HepG2 (cell line): ENCODE measurements around the gene DNMT3L. TPM values are rescaled to one million over a fixed set of nuclear protein-coding genes. Genes with fewer than 3 reads are reported as not detected.

Experiments used
- ATAC-seq: fragments of 200-7000 bp; cut with Tn5 transposase; 3 replicates; pipeline ENCODE4 v1.9.1; 2020; ENCODE audit warnings: mild to moderate bottlenecking, moderate library complexity
- BruUV-seq: library from RNA; stranded (reverse); fragments of 400-500 nt; replicated peaks from 2 replicates; lab custom pipeline; 2021; lab: Mats Ljungman, UMichigan
- CTCF ChIA-PET: fragments of 300-600 bp; formaldehyde crosslinking; extraction: SDS; loops from one replicate; lab custom pipeline; 2021; ENCODE audit warnings: low total read pairs, inconsistent platforms, low intra/inter-chr PET ratio; lab: Yijun Ruan, JAX
- POLR2A ChIA-PET: fragments of 350-600 bp; sonication (Branson Sonifier 250); formaldehyde crosslinking; loops from one replicate; lab custom pipeline; 2020; ENCODE audit warnings: antibody characterized with exemption, inconsistent platforms; lab: Yijun Ruan, JAX
- DNase-seq: peaks from one replicate; pipeline ENCODE4 v3.0.0-alpha.2; 2015; ENCODE audit warnings: low spot score
- FAIRE-seq: peaks from 3 replicates; lab custom pipeline; 2011; peaks lifted over from hg19 to GRCh38; lab: Jason Lieb, UNC
- H2AFZ ChIP-seq: one replicate; pipeline ENCODE4 v1.6.1; 2011; ENCODE audit warnings: low read length, inconsistent platforms
- H3K27ac ChIP-seq: fragments of 300-600 bp; 3 replicates; pipeline ENCODE4 v1.8.0; 2011; ENCODE audit warnings: mixed run types, mild to moderate bottlenecking, mixed read lengths, low read length, inconsistent platforms; ENCODE audit not compliant: insufficient read depth; ENCODE audit errors: extremely low read length
- H3K27me3 ChIP-seq, 2 experiments: fragments of 200-600 bp in 1 of 2; 2 replicates in 1 of 2; 3 replicates in 1 of 2; pipeline versions ENCODE4 v1.6.0 to v1.8.0; 2011; ENCODE audit warnings: low read length in 2 of 2, mild to moderate bottlenecking in 2 of 2, moderate library complexity in 2 of 2, inconsistent platforms in 1 of 2; ENCODE audit not compliant: insufficient read depth in 2 of 2, control insufficient read depth in 1 of 2
- H3K36me3 ChIP-seq, 2 experiments: fragments of 200-600 bp in 1 of 2; replicated peaks in 1 of 2; 2 replicates in 1 of 2; 3 replicates in 1 of 2; pipeline versions ENCODE4 v1.5.1 to v1.8.0; 2011; ENCODE audit warnings: low read length in 2 of 2, inconsistent platforms in 1 of 2; ENCODE audit not compliant: insufficient read depth in 2 of 2, control insufficient read depth in 1 of 2
- H3K4me1 ChIP-seq: 2 replicates; pipeline ENCODE4 v1.5.1; 2012; ENCODE audit warnings: low read length, inconsistent platforms; ENCODE audit not compliant: insufficient read depth
- H3K4me2 ChIP-seq: 2 replicates; pipeline ENCODE4 v1.6.0; 2011; ENCODE audit warnings: low read depth, low read length, inconsistent platforms
- H3K4me3 ChIP-seq, 3 experiments: fragments of 200-600 bp in 1 of 3; sonication (generic), shearing (Covaris generic) in 1 of 3; replicated peaks in 1 of 3; 2 replicates each; pipeline ENCODE4 v1.5.1; 2011 to 2016; ENCODE audit warnings: low read length in 3 of 3, inconsistent platforms in 2 of 3, low read depth in 2 of 3, mild to moderate bottlenecking in 2 of 3, control low read depth in 1 of 3, mixed read lengths in 1 of 3; ENCODE audit not compliant: insufficient read depth in 1 of 3
- H3K79me2 ChIP-seq: one replicate; pipeline ENCODE4 v1.6.1; 2011; ENCODE audit warnings: low read length, inconsistent platforms; ENCODE audit not compliant: insufficient read depth
- H3K9ac ChIP-seq: 2 replicates; pipeline ENCODE4 v1.6.0; 2011; ENCODE audit warnings: mild to moderate bottlenecking, low read depth, low read length, inconsistent platforms; ENCODE audit not compliant: insufficient read depth
- H3K9me3 ChIP-seq: 2 replicates; pipeline ENCODE4 v1.5.1; 2012; ENCODE audit warnings: mild to moderate bottlenecking, low read length
- H4K20me1 ChIP-seq: 2 replicates; pipeline ENCODE4 v1.6.0; 2011; ENCODE audit warnings: inconsistent platforms, mild to moderate bottlenecking, low read length, moderate library complexity; ENCODE audit not compliant: insufficient read depth
- ADNP ChIP-seq: sonication (generic); formaldehyde crosslinking; IDR thresholded peaks from 2 replicates; pipeline ENCODE4 v1.4.0; 2020; ENCODE audit warnings: missing genetic modification reagents
- FOXO1 ChIP-seq: sonication (generic); formaldehyde crosslinking; IDR thresholded peaks from 2 replicates; pipeline ENCODE4 v1.4.0; 2020; ENCODE audit warnings: missing genetic modification reagents
- HNRNPL ChIP-seq: fragments of 200-400 bp; formaldehyde crosslinking; IDR thresholded peaks from 2 replicates; pipeline ENCODE4 v1.6.1; 2017; ENCODE audit warnings: mild to moderate bottlenecking, low read depth, low read length
- JUN ChIP-seq: sonication (generic); formaldehyde crosslinking; IDR thresholded peaks from 2 replicates; pipeline ENCODE4 v1.4.0; 2020; ENCODE audit warnings: mild to moderate bottlenecking, missing genetic modification reagents
- KDM5B ChIP-seq: sonication (generic); formaldehyde crosslinking; IDR thresholded peaks from 2 replicates; pipeline ENCODE4 v1.4.0; 2020; ENCODE audit warnings: missing genetic modification reagents, mild to moderate bottlenecking, borderline replicate concordance
- NCOA2 ChIP-seq: sonication (generic); formaldehyde crosslinking; IDR thresholded peaks from 2 replicates; pipeline ENCODE4 v1.8.0; 2022; ENCODE audit warnings: inconsistent platforms
- PITX1 ChIP-seq: sonication (generic); formaldehyde crosslinking; IDR thresholded peaks from 2 replicates; pipeline ENCODE4 v1.5.1; 2020; ENCODE audit warnings: mild to moderate bottlenecking, missing genetic modification reagents
- SRF ChIP-seq: IDR thresholded peaks from 2 replicates; pipeline ENCODE4 v1.6.1; 2011; ENCODE audit warnings: mild to moderate bottlenecking, low read depth, low read length, moderate library complexity
- TBX3 ChIP-seq: fragments of 450-650 bp; IDR thresholded peaks from 2 replicates; pipeline ENCODE4 v1.6.1; 2017; ENCODE audit warnings: antibody characterized with exemption, mild to moderate bottlenecking, inconsistent platforms, borderline replicate concordance
- ZBTB34 ChIP-seq: sonication (generic); formaldehyde crosslinking; IDR thresholded peaks from 2 replicates; pipeline ENCODE4 v1.8.0; 2022; ENCODE audit warnings: mild to moderate bottlenecking, missing genetic modification reagents
- ZNF136 ChIP-seq: sonication (generic); formaldehyde crosslinking; IDR thresholded peaks from 2 replicates; pipeline ENCODE4 v1.8.1; 2022; ENCODE audit warnings: low read depth, mild to moderate bottlenecking, moderate library complexity, missing genetic modification reagents
- ZNF20 ChIP-seq: sonication (generic); formaldehyde crosslinking; IDR thresholded peaks from 2 replicates; pipeline ENCODE4 v1.4.0; 2020; ENCODE audit warnings: mild to moderate bottlenecking, moderate library complexity, missing genetic modification reagents
- ZNF44 ChIP-seq: sonication (generic); formaldehyde crosslinking; IDR thresholded peaks from 2 replicates; pipeline ENCODE4 v1.5.1; 2020; ENCODE audit warnings: mild to moderate bottlenecking, missing genetic modification reagents
- ZNF572 ChIP-seq: sonication (generic); formaldehyde crosslinking; IDR thresholded peaks from 2 replicates; pipeline ENCODE4 v1.5.1; 2020; ENCODE audit warnings: mild to moderate bottlenecking, missing genetic modification reagents
- WGBS: methylation state at CpG from one replicate; pipeline ENCODE4 v1.1.6; 2017; ENCODE audit warnings: low lambda C conversion rate; 5-methylcytosine and 5-hydroxymethylcytosine counted together
- in situ Hi-C: cut with HindIII; loops from 2 replicates; pipeline ENCODE4 v1.10.0; 2017; ENCODE audit warnings: low pct_unique_long_range_greater_than_20kb; ENCODE audit not compliant: extremely low pct_ligation_motif_present
- intact Hi-C: fragments of 100-400 bp; cut with micrococcal nuclease; formaldehyde crosslinking; loops from one replicate; pipeline ENCODE4 v1.10.0; 2022; ENCODE audit not compliant: unreplicated experiment
- polyA plus RNA-seq, 8 experiments: library from polyadenylated mRNA; depleted of rRNA in 3 of 8; stranded (reverse) in 7 of 8; unstranded in 1 of 8; fragments of >200 nt; fragmentation: Illumina TruSeq in 4 of 8; extraction: Trizol in 4 of 8; gene quantifications; 2 replicates each; pipeline versions ENCODE4 v1.2.1 to v1.2.3, GENCODE V29; 2011 to 2016; ENCODE audit warnings: low read depth in 4 of 8, missing spikeins in 1 of 8, mixed read lengths in 1 of 8; ENCODE audit not compliant: insufficient read depth in 1 of 8
- total RNA-seq, 5 experiments: library from RNA; depleted of rRNA; stranded (reverse); fragments of >200 nt; fragmentation: Illumina TruSeq; extraction: Trizol; gene quantifications; 2 replicates each; pipeline ENCODE4 v1.2.3, GENCODE V29; 2016; ENCODE audit warnings: low read depth in 1 of 5
- TF ChIP-seq, protein P1 (sequence below): sonication (generic); formaldehyde crosslinking; IDR thresholded peaks from 2 replicates; pipeline ENCODE4 v1.9.0; 2022; ENCODE audit warnings: low read depth, missing genetic modification reagents
- TF ChIP-seq, protein P2 (sequence below): sonication (generic); formaldehyde crosslinking; IDR thresholded peaks from 2 replicates; pipeline ENCODE4 v1.4.0; 2020; ENCODE audit warnings: missing genetic modification reagents

Gene DNMT3L
- total and polyA plus RNA-seq, 2 of the 13 experiments (the other 11 are each of a cell fraction or from before 2014, with no cell fraction given) = 0.75 to 1.7 TPM

DNA sequence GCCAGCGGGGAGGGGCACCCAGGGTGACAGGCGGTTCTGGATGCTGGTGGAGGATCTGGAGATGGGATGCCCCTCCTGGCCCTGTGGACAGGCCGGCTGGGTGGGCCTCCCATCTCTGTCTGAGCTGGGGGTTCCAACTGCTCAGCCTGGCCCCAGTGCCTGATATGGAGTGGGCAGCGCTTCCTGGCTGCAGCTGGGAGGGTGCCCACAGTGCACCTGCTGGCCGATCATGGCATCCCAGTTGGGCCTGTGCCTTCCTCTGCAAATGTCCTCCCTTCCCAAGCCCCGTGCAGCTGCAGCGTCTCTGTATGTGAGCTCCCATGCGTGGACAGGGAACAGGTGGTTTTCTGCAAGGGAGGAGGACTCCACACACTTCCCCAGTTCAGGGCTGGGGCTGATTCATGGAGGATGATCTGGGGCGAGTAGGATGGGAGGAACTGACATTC, 40.3 kb upstream of the DNMT3L start:
- POLR2A ChIA-PET = interaction anchor here (1.1 to 4.2 kb wide), 4 partner anchors 27 to 204 kb away, joined by 3 to 27 read pairs (median 14); partner anchors contain the start of gene CFAP410
- H3K4me2 ChIP-seq = peak overlapping the region; percentile 97
- peak overlapping the region; percentile 87 for H3K27ac ChIP-seq
- CTCF ChIA-PET = no interaction called here
- intact Hi-C loops = loop anchor here (10.0 kb wide), 1 partner anchor 183 kb away; no protein-coding TSS in a partner anchor
- peaks cover 70% of the 10 kb centered on the region for H3K4me1 ChIP-seq
- ATAC-seq (peak; percentile 39), DNase-seq (peak; percentile 16), FAIRE-seq (no peak)
- H3K36me3 ChIP-seq = peaks cover 4 to 5% of the 10 kb centered on the region in 2 experiments; a peak in 3 of 5 replicates
- peak overlapping the region; percentile 14 for H3K9ac ChIP-seq
- in situ Hi-C loops = loop anchor here (5.0 kb wide), 1 partner anchor 35 kb away; the partner anchor contains the start of gene CFAP410
- H4K20me1 ChIP-seq = peaks cover 14% of the 10 kb centered on the region; the same call in 1 of the 2 replicates
- no TSS peak for BruUV-seq
- H3K79me2 ChIP-seq = peaks cover 31% of the 10 kb centered on the region
- H3K9me3 ChIP-seq = no peaks in the 10 kb centered on the region
- H3K4me3 ChIP-seq = peak overlapping the region; percentile 66 to 80 (median 75)
- H3K27me3 ChIP-seq = peaks cover 0 to 5% of the 10 kb centered on the region in 2 experiments; a peak in 2 of 5 replicates
- no peak overlapping the region for H2AFZ ChIP-seq
- WGBS = 88% methylated on average over 4 of the region's 9 CpGs
- TF ChIP-seq KDM5B (0 out of 2 replicates have a peak, but pooled peaks have one; percentile 5), ZNF572 (0 out of 2 replicates have a peak, but pooled peaks have one; percentile 65), HNRNPL (peak; percentile 87; the same call in 1 of the 2 replicates), NCOA2 (CRISPR knock-in tag) (no peak), JUN (CRISPR knock-in tag) (no peak), ZNF20 (CRISPR knock-in tag) (no peak), ZBTB34 (CRISPR knock-in tag) (no peak), SRF (no peak), PITX1 (CRISPR knock-in tag) (0 out of 2 replicates have a peak, but pooled peaks have one; percentile 13), ZNF136 (CRISPR knock-in tag) (no peak), ZNF44 (CRISPR knock-in tag) (no peak), TBX3 (no peak), ADNP (no peak), FOXO1 (no peak)
- TF ChIP-seq, protein P1, sequence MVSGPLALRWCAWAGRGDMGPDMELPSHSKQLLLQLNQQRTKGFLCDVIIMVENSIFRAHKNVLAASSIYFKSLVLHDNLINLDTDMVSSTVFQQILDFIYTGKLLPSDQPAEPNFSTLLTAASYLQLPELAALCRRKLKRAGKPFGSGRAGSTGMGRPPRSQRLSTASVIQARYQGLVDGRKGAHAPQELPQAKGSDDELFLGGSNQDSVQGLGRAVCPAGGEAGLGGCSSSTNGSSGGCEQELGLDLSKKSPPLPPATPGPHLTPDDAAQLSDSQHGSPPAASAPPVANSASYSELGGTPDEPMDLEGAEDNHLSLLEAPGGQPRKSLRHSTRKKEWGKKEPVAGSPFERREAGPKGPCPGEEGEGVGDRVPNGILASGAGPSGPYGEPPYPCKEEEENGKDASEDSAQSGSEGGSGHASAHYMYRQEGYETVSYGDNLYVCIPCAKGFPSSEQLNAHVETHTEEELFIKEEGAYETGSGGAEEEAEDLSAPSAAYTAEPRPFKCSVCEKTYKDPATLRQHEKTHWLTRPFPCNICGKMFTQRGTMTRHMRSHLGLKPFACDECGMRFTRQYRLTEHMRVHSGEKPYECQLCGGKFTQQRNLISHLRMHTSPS (CRISPR knock-in tag) = peak; percentile 54; the same call in 1 of the 2 replicates
- TF ChIP-seq, protein P2, sequence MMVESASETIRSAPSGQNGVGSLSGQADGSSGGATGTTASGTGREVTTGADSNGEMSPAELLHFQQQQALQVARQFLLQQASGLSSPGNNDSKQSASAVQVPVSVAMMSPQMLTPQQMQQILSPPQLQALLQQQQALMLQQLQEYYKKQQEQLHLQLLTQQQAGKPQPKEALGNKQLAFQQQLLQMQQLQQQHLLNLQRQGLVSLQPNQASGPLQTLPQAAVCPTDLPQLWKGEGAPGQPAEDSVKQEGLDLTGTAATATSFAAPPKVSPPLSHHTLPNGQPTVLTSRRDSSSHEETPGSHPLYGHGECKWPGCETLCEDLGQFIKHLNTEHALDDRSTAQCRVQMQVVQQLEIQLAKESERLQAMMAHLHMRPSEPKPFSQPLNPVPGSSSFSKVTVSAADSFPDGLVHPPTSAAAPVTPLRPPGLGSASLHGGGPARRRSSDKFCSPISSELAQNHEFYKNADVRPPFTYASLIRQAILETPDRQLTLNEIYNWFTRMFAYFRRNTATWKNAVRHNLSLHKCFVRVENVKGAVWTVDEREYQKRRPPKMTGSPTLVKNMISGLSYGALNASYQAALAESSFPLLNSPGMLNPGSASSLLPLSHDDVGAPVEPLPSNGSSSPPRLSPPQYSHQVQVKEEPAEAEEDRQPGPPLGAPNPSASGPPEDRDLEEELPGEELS (CRISPR knock-in tag) = no peak
